Ectodermal cell (in vitro differentiated cells): ENCODE data around the gene ALDH3B2.

Experiments
- H3K27ac ChIP-seq: 2 replicates; pipeline ENCODE4 v1.7.0; 2013; ENCODE audit warnings: mild to moderate bottlenecking, low read depth, low read length; ENCODE audit not compliant: insufficient read depth, poor library complexity, severe bottlenecking
- H3K27me3 ChIP-seq: 2 replicates; pipeline ENCODE4 v1.7.0; 2013; ENCODE audit warnings: mild to moderate bottlenecking, low read length; ENCODE audit not compliant: insufficient read depth, control insufficient read depth, poor library complexity, severe bottlenecking
- H3K36me3 ChIP-seq: one replicate; pipeline ENCODE4 v1.7.0; 2013; ENCODE audit warnings: low read length; ENCODE audit not compliant: control insufficient read depth, insufficient read depth
- H3K4me1 ChIP-seq: one replicate; pipeline ENCODE4 v1.7.0; 2013; ENCODE audit warnings: low read length; ENCODE audit not compliant: control insufficient read depth, insufficient read depth
- H3K4me3 ChIP-seq: 2 replicates; pipeline ENCODE4 v1.7.0; 2013; ENCODE audit warnings: low read depth, low read length, control low read depth; ENCODE audit not compliant: insufficient read depth
- H3K9me3 ChIP-seq: 2 replicates; pipeline ENCODE4 v1.7.0; 2013; ENCODE audit warnings: mild to moderate bottlenecking, low read length, moderate library complexity; ENCODE audit not compliant: control insufficient read depth
- WGBS, 2 experiments: methylation state at CpG; one replicate each; pipeline ENCODE4 v1.1.7; 2013; ENCODE audit warnings: missing lambda C conversion rate in 2 of 2; 5-methylcytosine and 5-hydroxymethylcytosine counted together

The ALDH3B2 gene

GRCh38 chr11:67612751-67613150 lies 61.7 kb downstream of the ALDH3B2 start:
- H3K9me3 ChIP-seq, result no peaks in the 10 kb centered on the region
- peaks cover 17% of the 10 kb centered on the region for H3K4me1 ChIP-seq
- H3K27me3 ChIP-seq, result no peaks in the 10 kb centered on the region
- H3K4me3 ChIP-seq, result no peak overlapping the region
- no peak overlapping the region for H3K27ac ChIP-seq
- WGBS, 2 experiments, result 94 to 95% methylated on average over 13 of the region's 13 CpGs
- peaks cover 16% of the 10 kb centered on the region for H3K36me3 ChIP-seq
